Subcutaneous abdominal adipose tissue (tissue), 5 donors: Measurements from ENCODE around the gene PPP1R17.

Experiments used
- H3K27ac ChIP-seq: one replicate; pipeline ENCODE4 v1.7.0; 2013; ENCODE audit warnings: low read depth, mild to moderate bottlenecking, inconsistent platforms, low read length, moderate library complexity
- H3K27me3 ChIP-seq, 5 donors: one replicate each; pipeline ENCODE4 v1.7.0; 2013; ENCODE audit warnings: low read length in 5 of 5, inconsistent platforms in 1 of 5; ENCODE audit not compliant: control insufficient read depth in 5 of 5, insufficient read depth in 4 of 5
- H3K36me3 ChIP-seq, 5 donors: one replicate each; pipeline ENCODE4 v1.7.0; 2013; ENCODE audit warnings: low read length in 5 of 5; ENCODE audit not compliant: control insufficient read depth in 5 of 5, insufficient read depth in 5 of 5
- H3K4me1 ChIP-seq, 5 donors: one replicate each; pipeline ENCODE4 v1.7.0; 2013; ENCODE audit warnings: low read length in 5 of 5, mild to moderate bottlenecking in 3 of 5, moderate library complexity in 1 of 5; ENCODE audit not compliant: control insufficient read depth in 5 of 5, insufficient read depth in 5 of 5
- H3K4me3 ChIP-seq, 5 donors: one replicate each; pipeline ENCODE4 v1.7.0; 2013; ENCODE audit warnings: low read length in 5 of 5, low read depth in 1 of 5
- H3K9ac ChIP-seq, 5 donors: one replicate each; pipeline ENCODE4 v1.7.0; 2013; ENCODE audit warnings: low read length in 5 of 5, mild to moderate bottlenecking in 4 of 5, moderate library complexity in 3 of 5
- H3K9me3 ChIP-seq, 5 donors: one replicate each; pipeline ENCODE4 v1.7.0; 2013; ENCODE audit warnings: low read length in 5 of 5; ENCODE audit not compliant: control insufficient read depth in 5 of 5
- donor health status: healthy.
- donor health status: healthy.
- donor health status: healthy.
- donor health status: healthy.
- donor health status: healthy.

The PPP1R17 gene

DNA sequence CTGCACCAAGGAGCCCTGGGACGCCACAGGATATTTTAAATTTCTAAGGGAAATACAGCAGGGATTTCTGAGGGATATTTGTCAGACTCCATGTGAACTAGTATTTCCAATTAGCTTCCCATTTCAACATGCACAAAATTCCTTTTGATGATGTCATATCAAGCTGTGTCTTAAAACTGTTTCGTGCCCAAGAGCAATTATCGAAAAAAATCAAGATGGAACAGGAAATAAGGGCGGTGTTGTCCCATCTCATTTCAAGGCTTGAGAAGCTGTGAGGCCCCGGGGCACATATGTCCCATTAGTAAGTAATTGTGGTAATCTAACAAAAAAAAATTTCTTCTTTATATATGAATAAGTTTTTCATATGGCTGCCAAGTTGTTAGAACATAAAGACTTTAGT, 47.4 kb downstream of the PPP1R17 start:
- H3K4me3 ChIP-seq = no peak overlapping the region
- H3K27me3 ChIP-seq = peaks cover 0 to 9% (median 3%) of the 10 kb centered on the region in 5 donors
- H3K9me3 ChIP-seq = no peaks in the 10 kb centered on the region
- H3K9ac ChIP-seq = no peak overlapping the region
- H3K36me3 ChIP-seq = no peaks in the 10 kb centered on the region
- no peak overlapping the region for H3K27ac ChIP-seq
- no peaks in the 10 kb centered on the region for H3K4me1 ChIP-seq

DNA sequence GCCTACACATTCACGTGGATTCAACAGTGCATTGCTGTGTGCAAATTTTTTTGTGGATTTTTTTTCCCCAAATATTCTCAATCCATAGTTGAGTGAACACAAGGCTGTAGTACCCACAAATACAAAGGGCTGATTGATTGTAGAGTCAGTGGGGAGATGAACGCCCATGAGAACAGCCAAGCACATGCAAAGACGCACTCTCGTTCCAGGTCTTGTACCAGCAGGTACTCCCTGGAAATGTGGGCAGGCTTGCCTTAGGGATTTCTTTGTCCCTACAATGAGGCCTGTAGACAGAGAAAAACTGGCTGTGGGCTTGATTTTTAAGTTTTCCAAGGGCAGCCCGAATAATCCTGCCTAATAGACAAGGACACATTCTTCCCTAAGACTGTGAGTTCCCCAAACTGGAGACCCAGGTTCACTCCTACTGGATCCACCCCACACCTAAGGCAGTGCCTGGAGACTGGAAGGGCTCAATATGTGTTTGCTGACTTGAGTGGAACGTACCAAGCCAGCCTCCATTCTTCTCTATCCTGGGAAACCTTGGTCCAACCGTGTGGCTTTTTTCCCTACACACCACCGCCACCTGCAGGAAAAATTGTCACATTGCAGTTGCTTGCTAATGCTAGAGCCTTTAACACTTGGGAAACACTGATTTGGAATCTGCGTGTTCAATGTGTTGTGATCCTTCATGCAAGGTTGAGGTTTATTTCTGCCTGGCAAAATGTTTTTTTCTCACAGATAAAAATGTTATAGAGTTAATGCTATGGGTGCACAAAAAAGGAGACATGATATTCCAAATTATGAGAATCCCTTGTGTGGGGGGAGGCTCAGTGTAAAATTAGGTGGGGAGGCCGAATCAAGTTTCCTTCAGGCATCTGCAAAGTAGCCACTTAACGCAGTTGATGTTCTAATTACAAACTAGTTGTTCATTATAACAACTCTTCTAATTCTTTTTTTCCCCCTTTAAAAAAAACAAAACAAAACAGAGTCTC, 49.3 kb downstream of the PPP1R17 start:
- Histone ChIP-seq H3K4me1 (no peaks in the 10 kb centered on the region), H3K27ac (no peak overlapping the region), H3K9me3 (no peaks in the 10 kb centered on the region), H3K36me3 (no peaks in the 10 kb centered on the region), H3K4me3 (no peak overlapping the region), H3K27me3 (peaks cover 0 to 9% (median 3%) of the 10 kb centered on the region in 5 donors), H3K9ac (no peak overlapping the region)

DNA sequence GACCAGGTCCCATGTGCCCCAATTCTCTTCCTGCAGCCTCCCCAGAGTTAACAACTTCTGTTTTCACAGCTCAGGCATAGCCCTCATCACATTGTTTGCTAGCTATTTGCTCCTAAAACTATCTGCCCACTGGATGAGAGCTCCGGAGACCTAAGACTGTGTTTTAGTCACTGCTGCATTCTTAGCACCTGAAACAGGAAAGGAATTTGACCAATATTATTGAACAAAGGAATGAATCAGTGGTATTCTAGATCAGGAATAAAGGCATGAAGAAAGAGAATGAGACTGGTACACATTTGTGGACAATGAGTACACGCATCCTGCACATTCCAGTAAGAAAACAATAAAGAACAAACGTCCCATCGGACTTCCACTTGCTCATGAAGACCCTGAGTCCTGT, 54.8 kb downstream of the PPP1R17 start:
- no peaks in the 10 kb centered on the region for H3K9me3 ChIP-seq
- H3K9ac ChIP-seq = peak overlapping the region in 1 of 5 donors; percentile 2
- H3K27ac ChIP-seq = no peak overlapping the region
- H3K4me1 ChIP-seq = no peaks in the 10 kb centered on the region
- no peaks in the 10 kb centered on the region for H3K36me3 ChIP-seq
- no peak overlapping the region for H3K4me3 ChIP-seq
- peaks cover 0 to 10% (median 3%) of the 10 kb centered on the region in 5 donors for H3K27me3 ChIP-seq

DNA sequence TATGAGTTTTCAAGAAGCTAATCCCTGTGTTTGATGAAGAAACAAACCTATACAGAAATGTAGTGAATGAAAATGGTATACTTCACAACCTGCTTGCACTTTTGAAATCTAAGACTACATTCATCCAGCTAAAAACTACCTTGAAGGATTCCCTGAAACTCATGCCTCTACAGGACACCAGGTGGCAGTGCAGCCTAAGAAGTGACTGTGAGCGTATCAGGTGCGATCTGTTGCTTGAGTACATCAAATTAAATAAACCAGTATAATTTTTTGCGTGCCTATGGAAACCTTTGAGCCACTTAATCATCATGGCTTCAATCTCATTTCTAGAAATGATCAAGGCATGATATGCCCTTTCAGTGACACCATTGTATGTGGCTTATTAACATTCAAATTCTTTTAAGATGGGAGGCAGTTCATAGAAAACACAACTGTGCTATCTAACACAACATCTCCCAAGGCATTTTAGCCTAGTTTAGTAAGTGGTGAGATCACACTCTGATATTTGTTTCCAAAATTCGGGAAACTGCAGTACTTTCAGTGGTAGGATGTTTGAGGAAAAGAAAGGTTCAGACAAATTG, 57.4 kb downstream of the PPP1R17 start:
- Histone ChIP-seq H3K9me3 (no peaks in the 10 kb centered on the region), H3K4me1 (no peaks in the 10 kb centered on the region), H3K9ac (no peak overlapping the region), H3K36me3 (no peaks in the 10 kb centered on the region), H3K27me3 (peaks cover 0 to 3% (median 0%) of the 10 kb centered on the region in 5 donors), H3K4me3 (no peak overlapping the region), H3K27ac (no peak overlapping the region)

DNA sequence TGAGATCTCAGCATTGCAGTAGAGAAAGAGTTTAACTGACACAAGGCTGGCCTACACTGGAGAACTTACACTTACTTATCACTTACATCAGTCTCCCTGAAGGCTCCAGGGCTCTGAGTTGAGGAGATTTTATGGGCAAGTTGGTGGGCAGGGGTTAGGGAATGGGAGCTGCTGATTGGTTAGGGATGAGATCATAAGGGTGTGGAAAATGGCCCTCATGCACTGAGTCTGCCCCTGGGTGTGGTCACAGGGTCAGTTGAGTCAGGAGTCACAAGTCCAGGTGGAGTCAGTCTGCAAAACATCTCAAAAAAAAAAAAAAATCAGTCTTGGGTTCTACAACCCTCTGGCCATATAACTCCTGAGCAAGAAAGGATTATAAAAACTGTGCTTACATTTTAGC, 60.5 kb downstream of the PPP1R17 start:
- Histone ChIP-seq H3K36me3 (no peaks in the 10 kb centered on the region), H3K4me1 (no peaks in the 10 kb centered on the region), H3K9me3 (no peaks in the 10 kb centered on the region), H3K27ac (no peak overlapping the region), H3K9ac (no peak overlapping the region), H3K27me3 (no peaks in the 10 kb centered on the region), H3K4me3 (no peak overlapping the region)

DNA sequence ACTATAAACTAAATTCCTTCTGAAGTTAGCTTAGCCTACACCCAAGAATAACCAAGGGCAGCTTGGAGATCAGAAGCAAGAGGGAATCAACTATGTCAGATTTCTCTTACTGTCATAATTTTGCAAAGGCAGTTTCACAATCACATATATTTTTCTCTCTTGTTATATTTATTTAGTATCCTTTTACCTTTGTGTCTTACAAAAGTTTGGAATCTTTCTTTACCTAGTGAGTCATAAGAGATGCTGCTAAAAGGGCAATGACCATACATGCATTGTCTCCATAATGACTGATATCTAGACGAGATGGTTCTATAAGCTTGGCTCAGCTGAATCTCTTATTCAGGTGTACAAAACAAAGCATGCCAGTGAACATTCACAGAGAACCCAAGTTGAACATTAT, 61.1 kb downstream of the PPP1R17 start:
- Histone ChIP-seq H3K27ac (no peak overlapping the region), H3K4me1 (no peaks in the 10 kb centered on the region), H3K9me3 (no peaks in the 10 kb centered on the region), H3K4me3 (no peak overlapping the region), H3K27me3 (no peaks in the 10 kb centered on the region), H3K9ac (no peak overlapping the region), H3K36me3 (no peaks in the 10 kb centered on the region)

DNA sequence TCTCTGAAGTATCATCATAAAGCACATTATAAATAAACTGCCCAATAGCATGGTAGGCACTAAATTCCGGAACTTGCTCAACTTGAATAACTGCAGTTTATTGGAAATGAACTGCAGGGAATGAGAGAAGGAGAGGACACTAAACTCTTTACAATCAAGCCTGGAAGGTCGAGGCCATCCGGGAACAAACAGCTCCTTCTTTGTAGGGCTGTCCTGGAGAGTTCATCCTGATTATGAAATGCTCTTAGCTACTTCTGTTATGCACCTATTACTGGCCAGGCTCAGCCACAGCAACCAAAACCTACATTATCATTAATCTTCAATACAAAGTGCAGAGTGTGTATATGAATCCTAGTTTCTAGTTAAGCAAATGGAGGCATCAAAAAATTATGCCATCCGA, 64.7 kb downstream of the PPP1R17 start:
- no peaks in the 10 kb centered on the region for H3K27me3 ChIP-seq
- no peaks in the 10 kb centered on the region for H3K9me3 ChIP-seq
- H3K4me3 ChIP-seq = no peak overlapping the region
- H3K36me3 ChIP-seq = no peaks in the 10 kb centered on the region
- H3K27ac ChIP-seq = no peak overlapping the region
- no peaks in the 10 kb centered on the region for H3K4me1 ChIP-seq
- no peak overlapping the region for H3K9ac ChIP-seq
